SK-N-MC (cell line): Measurements from ENCODE around the gene CAMK2A.

Experiments
- EZH2 ChIP-seq: fragments of 200-600 bp; sonication (generic); IDR thresholded peaks from one replicate; pipeline ENCODE4 v1.6.1; 2017; ENCODE audit warnings: antibody characterized with exemption
- POLR2AphosphoS5 ChIP-seq: IDR thresholded peaks from 2 replicates; pipeline ENCODE4 v1.6.1; 2012; ENCODE audit warnings: mild to moderate bottlenecking, low read depth, low read length, borderline replicate concordance

DNA sequence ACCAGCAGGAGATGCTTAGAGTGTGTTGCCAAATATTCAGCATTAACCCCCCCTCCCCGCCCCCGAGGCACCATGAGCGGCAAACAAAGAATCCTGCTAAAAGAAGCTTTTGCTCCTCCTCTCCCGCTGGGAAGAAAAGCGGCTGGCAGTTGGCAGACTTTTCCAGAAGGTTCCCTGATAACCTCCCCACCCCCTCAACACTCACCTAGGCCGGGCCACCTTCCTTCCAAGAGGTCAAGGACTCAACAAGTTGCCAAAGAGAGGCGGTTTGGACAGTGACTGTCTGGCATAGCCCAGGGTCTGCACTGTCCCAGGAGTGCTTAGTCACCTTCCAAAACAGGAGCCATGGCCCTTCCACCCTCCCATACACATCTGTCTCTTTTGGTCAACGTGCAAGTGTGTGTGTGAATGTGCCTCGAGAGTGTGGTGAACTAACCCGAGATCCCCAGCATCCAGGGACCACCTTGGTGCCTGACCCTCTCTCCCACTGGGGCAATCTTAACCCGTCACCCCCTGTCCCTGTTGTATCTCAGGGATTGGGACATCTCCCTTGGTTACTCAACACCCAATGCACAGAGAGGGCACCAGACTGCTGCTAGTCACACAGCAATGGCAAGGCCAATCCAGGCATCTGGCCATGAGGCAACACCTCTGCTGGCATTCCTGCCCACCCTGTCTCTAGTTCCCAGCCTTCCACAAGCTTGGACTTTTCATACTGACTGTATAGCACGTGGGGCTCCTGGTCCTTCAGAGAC lies 18.9 kb downstream of the CAMK2A start:
- TF ChIP-seq POLR2AphosphoS5 (no peak), EZH2 (no peak)
